22Rv1 (cell line): ENCODE measurements around the gene AUP1.
A peak's percentile ranks its signal among the peaks of the same experiment; 100 is the strongest.

ENCODE experiments used
- H3K27ac ChIP-seq: fragments of 450-650 bp; 2 replicates; pipeline ENCODE4 v1.5.1; 2017
- CTCF ChIP-seq: fragments of 450-650 bp; IDR thresholded peaks from 2 replicates; pipeline ENCODE4 v1.5.1; 2017; ENCODE audit warnings: mild to moderate bottlenecking
- ZFX ChIP-seq: fragments of 450-650 bp; IDR thresholded peaks from 2 replicates; pipeline ENCODE4 v1.6.1; 2017; ENCODE audit warnings: antibody characterized with exemption, borderline replicate concordance

Gene AUP1

GRCh38 chr2:74529357-74530238 is at the start of gene AUP1, which contains the start of gene HTRA2:
Gene AUP1 (minus strand): TSS chr2:74529706. CDS start chr2:74529629, 77 bp downstream.
Gene HTRA2 (plus strand): TSS chr2:74529933. CDS start chr2:74530007, 74 bp downstream.
- TF ChIP-seq ZFX (no peak), CTCF (no peak)
- H3K27ac ChIP-seq = peak within 1 kb of the TSS; percentile 89

GRCh38 chr2:74578408-74578807 is 48.9 kb upstream of the AUP1 start:
- TF ChIP-seq CTCF (no peak), ZFX (no peak)
- H3K27ac ChIP-seq = no peak overlapping the region

GRCh38 chr2:74577448-74577847 is 47.9 kb upstream of the AUP1 start:
- H3K27ac ChIP-seq = no peak overlapping the region
- TF ChIP-seq ZFX (no peak), CTCF (no peak)

GRCh38 chr2:74576863-74577229 is 47.3 kb upstream of the AUP1 start:
- no peak for TF ChIP-seq CTCF
- TF ChIP-seq ZFX = no peak
- no peak overlapping the region for H3K27ac ChIP-seq

- TF ChIP-seq ZFX = no peak
- no peak for TF ChIP-seq CTCF
- no peak overlapping the region for H3K27ac ChIP-seq
Measured at GRCh38 chr2:74576211-74576862, 46.8 kb upstream of the AUP1 start.

- TF ChIP-seq ZFX = no peak
- TF ChIP-seq CTCF = no peak
- H3K27ac ChIP-seq = no peak overlapping the region
Measured at GRCh38 chr2:74575320-74575719, 45.8 kb upstream of the AUP1 start.
